NCI-H82 treated with DMSO at 0.1 percent for 48 hours (cell line): ENCODE measurements around the gene BYSL.
"Not testable (repeated sequence)": the region's sequence is repeated elsewhere in the genome, so short reads cannot be mapped to it uniquely, and the experiment has no call there.

Experiments used
- DNase-seq: peaks from one replicate; lab custom pipeline; 2025; ENCODE audit not compliant: unreplicated experiment; lab: John Stamatoyannopoulos, UW

Gene BYSL

DNA sequence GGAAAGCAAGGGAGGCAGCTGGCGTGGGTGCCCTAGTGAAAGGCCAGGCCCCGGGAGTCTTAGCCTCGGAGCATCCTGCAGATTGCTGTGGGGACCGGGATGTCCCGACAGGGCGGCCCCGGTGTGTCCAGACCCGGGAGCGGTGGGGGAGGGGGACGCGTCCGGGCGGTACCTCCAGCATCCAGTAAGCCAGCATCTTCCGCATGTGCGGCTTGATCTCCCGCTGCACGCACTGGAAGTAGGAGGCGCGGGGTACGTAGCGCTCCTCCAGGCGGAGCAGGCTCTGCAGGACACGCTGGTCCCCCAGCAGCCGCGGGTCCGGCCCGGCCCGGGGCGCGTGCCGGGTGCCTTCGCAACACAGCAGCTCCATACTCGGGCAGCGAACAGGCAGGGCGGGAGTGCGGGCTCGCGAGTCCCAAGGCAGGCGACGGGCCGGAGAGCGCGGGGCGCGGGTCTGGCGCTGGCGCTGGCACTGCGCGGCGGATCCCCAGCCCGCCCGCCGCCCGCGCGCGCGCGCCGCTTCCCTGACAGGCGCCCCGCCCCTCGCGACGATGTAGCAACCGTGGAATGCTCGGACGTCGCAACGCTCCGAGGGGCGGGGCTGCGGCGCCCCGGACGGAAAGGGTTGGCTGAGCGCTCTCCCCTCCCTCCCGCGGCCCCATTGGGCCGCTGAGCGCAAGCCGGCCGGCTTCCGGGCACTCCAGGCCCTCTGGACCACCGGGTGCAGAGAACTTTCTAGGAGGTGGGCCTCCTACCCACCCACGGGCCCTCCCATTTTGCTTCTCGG is 20.2 kb downstream of the BYSL start, which contains the start of gene CCND3:
Gene CCND3, minus strand, starts transcription at position 529 of the 787 bp plus-strand sequence. Its CDS starts 159 bp downstream, at position 370.
- DNase-seq: peak; percentile 67

GRCh38 chr6:41942067-41942851 is 21.0 kb downstream of the BYSL start:
- DNase-seq: no peak

GRCh38 chr6:41942882-41943281 is 21.6 kb downstream of the BYSL start:
- DNase-seq: not testable (repeated sequence)

DNA sequence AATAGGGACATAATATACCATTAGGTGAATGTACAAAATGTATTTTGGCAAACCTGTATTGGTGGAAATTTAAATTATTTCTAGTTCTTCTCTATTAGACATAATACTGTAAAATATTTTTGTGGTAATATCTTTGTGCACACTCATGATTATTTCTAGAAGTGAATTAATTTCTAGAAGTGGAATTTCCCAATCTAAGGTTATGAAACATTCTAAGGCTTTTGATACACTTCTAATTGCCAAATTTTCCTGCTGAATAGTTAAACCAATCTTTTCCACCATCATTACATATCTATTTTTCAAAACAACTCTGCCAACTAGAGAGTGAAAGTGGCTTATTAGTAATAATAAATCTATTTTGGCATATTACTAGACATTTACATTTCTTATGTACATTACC is 22.2 kb downstream of the BYSL start:
- DNase-seq: no peak

GRCh38 chr6:41947581-41948220 is 26.4 kb downstream of the BYSL start:
- DNase-seq: no peak

DNA sequence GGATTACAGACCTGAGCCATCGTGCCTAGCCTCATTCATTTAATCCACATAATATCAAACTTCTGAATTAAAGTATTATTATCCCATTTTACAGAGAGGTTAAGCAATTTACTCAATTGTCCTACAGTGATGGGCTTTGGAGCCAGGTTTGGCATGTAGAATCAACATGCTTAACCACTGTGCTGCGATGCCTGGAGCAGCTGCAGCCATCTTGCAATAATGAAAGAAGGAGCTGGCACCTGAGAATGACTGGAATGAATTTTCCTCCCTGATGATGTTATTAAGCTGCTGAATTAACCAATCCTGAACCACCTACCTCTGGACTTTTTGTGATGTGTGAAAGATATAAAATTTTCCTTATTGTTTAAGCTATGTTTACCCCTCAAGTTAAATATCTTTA is 33.4 kb downstream of the BYSL start:
- DNase-seq: no peak

DNA sequence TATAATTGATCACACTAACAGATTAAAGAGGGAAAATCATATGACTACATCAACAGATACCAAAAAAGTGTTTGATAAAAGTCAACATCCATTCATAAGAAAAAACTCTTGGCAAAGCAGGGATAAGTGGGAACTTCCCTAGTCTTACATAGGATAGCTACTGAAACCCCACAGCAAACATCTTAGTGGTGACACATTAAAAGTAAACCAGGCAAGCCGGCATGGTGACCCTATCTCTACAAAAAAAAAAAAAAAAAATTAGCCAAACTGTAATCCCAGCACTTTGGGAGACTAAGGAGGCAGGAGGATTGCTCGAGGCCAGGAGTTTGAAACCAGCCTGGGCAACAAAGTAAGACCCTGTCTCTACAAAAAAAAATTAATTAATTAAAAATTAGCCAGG is 34.1 kb downstream of the BYSL start:
- DNase-seq: no peak

DNA sequence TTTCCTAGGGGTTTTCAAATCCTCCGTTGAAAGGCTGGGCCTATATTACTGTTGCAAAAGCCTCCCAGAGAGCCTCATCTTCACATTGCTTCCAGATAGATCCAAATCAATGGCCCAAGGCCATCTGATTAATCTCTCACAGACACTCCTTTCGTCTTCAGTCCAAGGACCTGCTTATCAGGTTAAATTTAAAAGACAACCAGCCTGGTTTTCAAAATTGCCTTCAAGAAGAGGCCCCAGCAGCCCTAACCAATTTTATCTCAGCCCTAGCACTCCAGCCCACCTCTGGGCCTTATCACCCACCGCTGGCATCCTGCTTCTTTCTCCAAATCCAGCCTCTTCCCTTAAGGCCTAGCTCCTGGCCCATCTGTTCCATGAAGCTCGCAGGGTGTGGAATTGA is 35.8 kb downstream of the BYSL start:
- no peak for DNase-seq

DNA sequence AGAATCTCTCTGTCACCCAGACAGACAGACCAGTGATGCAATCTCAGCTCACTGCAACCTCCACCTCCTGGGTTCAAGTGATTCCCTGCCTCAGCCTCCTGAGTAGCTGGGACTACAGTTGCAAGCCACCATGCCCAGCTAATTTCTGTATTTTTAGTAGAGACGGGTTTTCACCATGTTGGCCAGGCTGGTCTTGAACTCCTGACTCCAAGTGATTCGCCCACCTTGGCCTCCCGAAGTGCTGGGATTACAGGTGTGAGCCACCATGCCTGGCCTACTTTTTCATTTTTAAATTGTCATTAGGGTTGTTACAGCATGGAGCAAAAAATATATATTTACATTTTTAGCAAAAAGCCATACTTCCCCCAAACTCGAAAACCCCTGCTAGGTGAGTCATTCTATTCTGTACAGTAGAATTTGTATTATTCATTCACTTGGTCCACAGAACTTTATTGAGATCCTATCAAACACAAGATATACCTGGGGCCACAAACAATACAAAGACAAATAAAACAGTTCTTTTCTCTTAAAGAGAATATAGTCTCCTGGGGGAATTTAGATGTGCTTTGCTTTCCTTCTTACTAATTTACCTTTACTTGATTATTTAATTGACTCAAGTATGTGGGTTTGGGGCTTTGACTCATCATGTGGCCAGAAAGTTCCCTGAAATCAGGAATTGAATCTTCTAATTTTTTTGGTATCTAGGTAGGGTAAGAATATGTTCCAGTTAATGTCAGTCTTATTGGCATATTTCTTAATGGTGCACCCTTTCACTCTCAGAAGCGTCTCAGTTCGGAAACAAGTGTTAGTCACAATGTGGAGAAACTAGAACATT is 36.9 kb downstream of the BYSL start:
- DNase-seq: no peak

- DNase-seq: no peak
Measured at GRCh38 chr6:41960028-41960427, 38.7 kb downstream of the BYSL start.

DNA sequence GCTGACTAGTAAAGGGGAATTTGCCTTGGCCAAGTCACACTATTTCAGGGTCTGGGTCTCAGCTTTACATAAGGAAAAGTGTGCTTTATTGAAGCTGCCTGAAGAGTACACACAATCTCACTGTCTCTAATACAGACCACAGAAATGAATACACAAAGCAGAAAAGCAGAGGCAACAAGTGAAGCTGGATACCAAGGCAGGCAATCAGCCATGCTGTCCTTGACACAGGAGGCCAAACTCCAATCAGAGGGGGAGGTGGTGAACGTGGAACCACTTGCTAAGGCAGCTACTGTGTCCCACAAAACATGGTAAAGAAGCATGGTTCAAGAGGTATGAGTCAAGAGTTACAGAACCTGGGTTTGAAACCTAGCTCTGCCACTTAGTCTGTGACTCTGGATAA is 42.1 kb downstream of the BYSL start:
- DNase-seq: no peak

- DNase-seq: no peak
Measured at GRCh38 chr6:41964201-41964887, 43.0 kb downstream of the BYSL start.

DNA sequence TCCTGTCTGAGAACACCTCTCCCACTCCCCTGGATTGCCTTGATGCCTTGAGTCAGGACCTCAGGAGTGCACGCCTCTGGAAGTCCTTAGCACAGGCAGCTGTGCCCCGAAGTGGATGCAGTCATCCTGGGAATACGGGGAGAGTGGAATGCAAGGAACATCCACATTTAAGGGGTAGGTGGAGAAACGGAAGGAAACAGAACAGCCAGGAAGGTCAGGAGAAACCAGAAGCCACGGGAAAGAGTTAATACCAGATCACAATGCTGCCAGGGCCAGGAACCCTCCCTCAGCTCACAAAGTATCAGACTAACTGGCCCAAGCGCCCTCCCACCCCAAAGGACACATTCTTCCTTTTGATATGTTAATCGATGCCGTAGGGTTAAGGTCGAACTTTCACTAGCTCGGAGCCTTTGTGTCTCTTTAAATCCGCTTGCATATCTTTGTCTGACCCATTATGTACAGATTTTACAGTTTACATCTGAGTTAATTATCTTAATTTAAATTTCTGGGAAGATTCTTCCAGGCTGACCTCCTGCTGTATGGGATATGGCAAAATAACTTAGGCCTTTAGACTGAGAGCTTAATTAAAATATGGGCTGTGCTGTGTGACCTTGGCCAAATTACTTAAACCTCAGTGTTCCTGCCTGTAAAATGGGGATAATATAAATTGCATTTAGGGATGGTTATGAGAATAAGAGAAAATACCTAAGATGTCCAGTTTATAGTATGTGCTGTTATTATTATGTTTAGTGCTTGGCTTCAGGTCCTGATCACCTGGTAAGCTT is 44.3 kb downstream of the BYSL start:
- no peak for DNase-seq

DNA sequence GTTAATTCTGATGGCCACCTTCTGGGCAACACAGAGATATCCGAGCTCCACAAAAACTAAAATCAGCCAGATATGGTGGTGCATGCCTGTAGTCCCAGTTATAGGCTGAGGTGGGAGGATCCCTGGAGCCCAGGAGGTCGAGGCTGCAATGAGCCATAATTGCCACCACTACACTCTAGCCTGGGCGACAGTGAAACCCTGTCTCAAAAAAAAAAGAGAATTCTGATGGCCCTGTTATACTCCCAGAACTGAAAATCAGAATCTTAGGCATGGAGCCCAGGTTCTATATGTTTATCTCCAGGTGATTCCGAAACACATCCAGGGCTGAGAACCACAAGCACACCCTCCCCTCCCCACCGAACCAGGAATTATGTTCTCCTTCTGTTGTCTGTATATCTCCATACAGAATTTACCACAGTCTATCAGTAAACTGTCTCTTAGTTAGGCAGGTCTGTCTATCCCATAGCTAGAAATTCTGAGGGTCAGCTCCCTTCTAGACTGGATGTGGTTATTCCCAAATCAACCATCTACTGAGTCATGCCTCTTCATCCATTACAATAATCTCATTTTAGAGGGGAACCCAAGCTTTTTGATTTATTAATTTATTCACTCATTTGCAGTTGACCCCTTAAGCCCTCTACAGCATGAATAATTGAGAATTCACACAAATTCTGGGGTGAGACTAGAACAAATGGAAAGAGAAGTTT is 45.1 kb downstream of the BYSL start:
- DNase-seq: no peak

DNA sequence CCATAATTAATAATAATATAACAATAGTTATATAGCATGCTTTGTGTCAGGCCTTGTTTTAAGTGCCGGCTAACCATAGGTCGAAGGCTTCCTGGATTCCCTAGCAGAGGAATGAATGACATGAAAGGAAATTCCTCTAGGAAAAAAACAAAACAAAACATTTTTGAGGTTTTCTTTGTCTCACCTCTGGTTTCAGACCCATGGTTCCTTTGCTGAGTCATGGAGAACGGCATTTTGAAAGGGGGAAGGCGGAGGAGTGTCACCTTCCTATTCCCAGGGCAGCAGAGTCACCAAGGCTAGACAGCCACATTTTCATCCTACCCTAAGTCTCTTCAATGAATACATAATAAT is 45.6 kb downstream of the BYSL start:
- DNase-seq: no peak

GRCh38 chr6:41967312-41968287 is 46.3 kb downstream of the BYSL start:
- DNase-seq: no peak

DNA sequence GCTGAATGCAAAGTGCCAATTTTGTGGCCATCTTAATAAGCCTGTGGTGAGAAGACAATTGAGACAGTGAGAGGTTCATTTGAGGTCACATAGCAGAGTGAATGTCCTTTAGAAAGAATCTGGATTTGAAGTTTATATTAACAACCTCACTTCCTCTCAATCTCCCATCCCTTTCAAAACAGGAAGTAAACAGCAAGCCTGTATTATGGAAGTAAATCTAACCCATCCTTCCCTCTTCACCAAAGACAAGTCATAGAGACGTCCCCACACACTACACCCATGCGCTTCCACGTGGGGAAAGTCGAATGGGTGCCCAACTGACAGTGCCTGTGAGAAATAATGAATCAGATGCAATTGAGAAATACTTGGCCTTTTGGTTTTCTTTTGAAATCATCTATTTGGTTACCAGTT is 49.1 kb downstream of the BYSL start:
- DNase-seq: no peak

GRCh38 chr6:41972826-41973225 is 51.5 kb downstream of the BYSL start:
- DNase-seq: peak; percentile 34
